Right lung (tissue), 10 donors: ENCODE data around the gene ZEB1. TPM values are rescaled to one million over a fixed set of nuclear protein-coding genes. Genes with fewer than 3 reads are reported as not detected.

ENCODE experiments used
- DNase-seq, 2 donors: peaks; one replicate each; pipeline ENCODE4 v3.0.0-alpha.2; 2013
- long read RNA-seq, 8 donors: transcript quantifications; one replicate each; lab custom pipeline, GENCODE V29; 2026
- polyA plus RNA-seq, 5 donors: library from polyadenylated mRNA; unstranded; fragments of 120-200 nt; gene quantifications; one replicate each; pipeline versions ENCODE4 v1.2.1 to v1.2.3, GENCODE V29; 2013; ENCODE audit warnings: inconsistent platforms in 1 of 5, low replicate concordance in 1 of 5; ENCODE audit not compliant: insufficient read length in 5 of 5, insufficient read depth in 1 of 5

ZEB1 gene
- 10 to 100 TPM; 21.8 to 39.5 (median 34.9) TPM for polyA plus RNA-seq
- long read RNA-seq, donor 1, full-length matches to known transcripts = 3 of 17 reads
- long read RNA-seq, donor 1, partial matches to known transcripts = 14 of 17 reads
- long read RNA-seq, donor 1, other reads (novel, unspliced or antisense) = 0 of 17 reads
- long read RNA-seq, donor 2, partial matches to known transcripts = 5 of 7 reads
- long read RNA-seq, donor 2, other reads (novel, unspliced or antisense) = 0 of 7 reads
- long read RNA-seq, donor 3, partial matches to known transcripts = 43 of 44 reads
- long read RNA-seq, donor 3, other reads (novel, unspliced or antisense) = 0 of 44 reads
- long read RNA-seq, donor 4, full-length matches to known transcripts = 2 of 2 reads
- long read RNA-seq, donor 4, partial matches to known transcripts = 0 of 2 reads
- long read RNA-seq, donor 4, other reads (novel, unspliced or antisense) = 0 of 2 reads
- long read RNA-seq, donor 5, partial matches to known transcripts = 9 of 12 reads
- long read RNA-seq, donor 5, other reads (novel, unspliced or antisense) = 0 of 12 reads
- long read RNA-seq, donor 6, full-length matches to known transcripts = 4 of 19 reads
- long read RNA-seq, donor 6, partial matches to known transcripts = 15 of 19 reads
- long read RNA-seq, donor 6, other reads (novel, unspliced or antisense) = 0 of 19 reads
- long read RNA-seq, donor 7, partial matches to known transcripts = 26 of 27 reads
- long read RNA-seq, donor 7, other reads (novel, unspliced or antisense) = 0 of 27 reads
- long read RNA-seq, donor 8, full-length matches to known transcripts = 2 of 2 reads
- long read RNA-seq, donor 8, partial matches to known transcripts = 0 of 2 reads
- long read RNA-seq, donor 8, other reads (novel, unspliced or antisense) = 0 of 2 reads

DNA sequence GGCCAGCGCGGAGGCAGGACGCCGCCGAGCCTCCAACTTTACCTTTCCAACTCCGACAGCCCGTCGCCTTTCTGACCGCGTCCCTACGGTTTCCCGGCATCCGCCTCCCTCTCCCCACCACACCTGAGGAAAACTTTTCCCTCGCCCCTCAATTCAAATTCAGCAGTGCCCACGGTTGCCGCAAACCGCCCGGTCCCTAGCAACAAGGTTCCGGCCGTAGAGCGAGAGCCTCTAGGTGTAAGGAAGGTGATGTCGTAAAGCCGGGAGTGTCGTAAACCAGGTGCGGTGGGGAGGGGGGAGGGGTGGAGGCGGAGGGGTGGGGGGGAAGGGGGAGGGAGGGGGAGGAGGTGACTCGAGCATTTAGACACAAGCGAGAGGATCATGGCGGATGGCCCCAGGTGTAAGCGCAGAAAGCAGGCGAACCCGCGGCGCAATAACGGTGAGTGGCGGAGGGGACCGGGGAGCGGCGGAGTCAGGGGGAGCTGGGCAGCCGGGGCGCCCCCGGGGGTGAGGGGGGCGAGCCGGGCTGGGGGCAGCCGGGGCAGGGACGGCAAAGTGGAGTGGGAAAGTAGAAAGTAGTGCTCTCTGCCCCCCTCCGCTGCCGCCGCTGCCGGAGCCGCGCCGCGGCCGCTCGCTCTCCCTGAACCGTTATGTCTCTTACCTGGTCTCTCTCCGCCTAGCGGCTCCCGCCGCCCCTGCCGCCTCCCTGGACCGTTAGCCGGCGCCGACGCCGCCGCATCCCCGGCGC is at the start of gene ZEB1:
Gene ZEB1 (plus strand): TSS at position 363 of the 748 bp plus-strand sequence. CDS start 19 bp downstream, at position 382.
- peak; percentile 68 to 78 for DNase-seq

- DNase-seq = no peak
These were observed 48.1 kb upstream of the ZEB1 start for GRCh38 chr10:31270954-31271353.

GRCh38 chr10:31272841-31273240 is 46.2 kb upstream of the ZEB1 start:
- DNase-seq = no peak

- DNase-seq = no peak
These were observed 45.2 kb upstream of the ZEB1 start for GRCh38 chr10:31273789-31274188.

GRCh38 chr10:31274310-31274709 is 44.7 kb upstream of the ZEB1 start:
- DNase-seq = no peak

DNA sequence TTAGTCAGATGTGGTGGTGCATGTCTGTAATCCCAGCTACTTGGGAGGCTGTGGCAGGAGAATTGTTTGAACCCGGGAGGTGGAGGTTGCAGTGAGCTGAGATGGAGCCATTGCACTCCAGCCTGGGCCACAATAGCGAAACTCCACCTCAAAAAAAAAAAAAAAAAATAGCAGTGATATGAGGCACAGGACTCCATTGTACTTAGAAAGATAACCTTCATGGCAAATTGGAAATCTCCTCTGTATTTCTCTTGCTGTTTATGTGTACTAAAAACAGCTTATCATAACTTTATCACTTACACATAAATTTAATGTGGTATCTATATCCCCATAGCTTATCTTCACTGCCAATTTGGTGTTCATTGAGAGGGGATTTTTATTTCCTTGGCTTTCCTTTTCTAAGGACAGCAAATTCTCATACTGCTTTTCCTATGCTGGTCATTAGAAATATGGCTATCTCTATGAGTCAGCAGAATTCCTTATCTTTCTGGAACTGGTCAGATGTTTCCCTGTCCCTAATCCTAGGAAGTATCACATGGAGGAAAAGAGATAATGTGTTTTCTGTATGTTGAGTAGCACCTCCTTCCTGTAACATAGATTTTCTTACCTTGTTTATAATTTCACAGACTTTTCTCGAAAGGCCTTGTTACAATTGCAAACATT is 40.6 kb upstream of the ZEB1 start:
- no peak for DNase-seq

DNA sequence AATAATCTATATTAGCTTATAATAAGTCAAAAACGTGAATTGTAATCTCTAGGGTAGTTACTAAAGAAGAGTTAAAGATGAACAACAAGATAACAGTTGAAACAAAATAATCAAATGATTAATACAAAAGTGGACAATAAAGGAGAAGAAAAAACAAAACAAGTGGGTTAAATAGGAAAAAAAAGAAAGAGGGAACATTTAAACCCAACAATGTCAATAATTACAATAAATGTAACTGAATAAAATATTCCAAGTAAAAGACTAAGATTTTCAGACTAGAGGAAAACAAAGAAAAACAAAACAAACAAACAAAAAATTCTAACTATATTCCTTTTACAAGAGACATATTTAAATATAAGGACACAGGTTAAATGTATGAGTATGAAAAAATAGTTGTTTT is 38.0 kb upstream of the ZEB1 start:
- no peak for DNase-seq

- DNase-seq = no peak
These were observed 31.0 kb upstream of the ZEB1 start for GRCh38 chr10:31288001-31288400.

DNA sequence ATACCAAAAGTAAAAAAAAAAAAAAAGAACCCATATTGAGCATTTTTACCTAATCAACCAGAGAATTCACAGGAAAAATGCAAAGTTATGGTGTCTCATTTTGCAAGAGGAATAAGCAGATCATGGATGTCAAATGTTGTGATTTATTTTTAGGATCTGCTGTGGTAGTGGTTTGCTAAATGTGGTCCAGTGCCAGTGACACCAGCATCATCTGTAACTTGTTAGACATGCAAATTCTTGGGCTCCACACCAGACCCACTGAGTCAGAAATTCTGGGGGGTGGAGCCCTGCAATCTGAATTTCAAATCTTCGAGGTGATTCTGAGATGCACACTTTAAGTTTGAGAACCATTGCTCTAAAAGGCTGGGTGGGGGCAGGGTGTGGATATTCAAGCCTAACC is 30.1 kb upstream of the ZEB1 start:
- DNase-seq = no peak

GRCh38 chr10:31290386-31290785 is 28.6 kb upstream of the ZEB1 start:
- no peak for DNase-seq

GRCh38 chr10:31291123-31291522 is 27.9 kb upstream of the ZEB1 start:
- no peak for DNase-seq

- DNase-seq = no peak
These were observed 24.5 kb upstream of the ZEB1 start for GRCh38 chr10:31294558-31294957.

DNA sequence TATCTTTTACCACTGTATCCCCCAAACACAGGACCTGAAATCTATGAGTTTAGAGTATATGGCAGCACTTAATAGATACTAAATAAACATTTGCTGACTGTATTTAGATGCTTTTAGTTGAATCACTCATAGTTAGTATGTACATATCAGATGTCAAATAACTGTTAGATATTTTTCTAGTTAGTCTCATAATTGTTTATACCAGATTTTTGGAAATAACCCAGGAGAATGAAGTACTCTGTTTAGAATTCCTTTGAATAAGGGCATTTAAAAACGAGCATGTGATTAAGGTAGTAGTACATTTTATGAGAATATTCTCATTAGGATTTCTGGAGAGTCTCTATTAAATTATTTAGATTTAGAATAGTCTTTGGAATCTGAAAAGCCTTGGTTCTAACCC is 22.3 kb upstream of the ZEB1 start:
- DNase-seq = no peak

DNA sequence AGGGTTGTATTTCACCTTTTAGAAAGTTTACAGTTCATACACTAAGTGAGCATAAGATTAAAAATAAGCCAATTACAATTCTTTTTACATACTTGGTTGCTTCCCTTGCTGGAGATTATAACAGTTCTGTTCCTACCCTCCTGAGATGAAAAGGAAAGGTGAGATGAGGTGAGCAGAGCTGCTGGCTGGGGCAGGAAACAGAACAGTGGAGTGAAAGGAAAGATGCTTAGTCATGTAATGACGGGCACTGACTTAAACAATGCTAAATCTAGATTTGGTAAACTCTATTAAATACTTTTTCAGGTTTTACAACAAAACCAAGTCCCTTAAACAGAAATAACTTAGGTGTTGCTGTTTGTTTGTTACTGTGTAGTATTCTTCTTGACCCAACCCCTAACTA is 19.9 kb upstream of the ZEB1 start:
- no peak for DNase-seq

DNA sequence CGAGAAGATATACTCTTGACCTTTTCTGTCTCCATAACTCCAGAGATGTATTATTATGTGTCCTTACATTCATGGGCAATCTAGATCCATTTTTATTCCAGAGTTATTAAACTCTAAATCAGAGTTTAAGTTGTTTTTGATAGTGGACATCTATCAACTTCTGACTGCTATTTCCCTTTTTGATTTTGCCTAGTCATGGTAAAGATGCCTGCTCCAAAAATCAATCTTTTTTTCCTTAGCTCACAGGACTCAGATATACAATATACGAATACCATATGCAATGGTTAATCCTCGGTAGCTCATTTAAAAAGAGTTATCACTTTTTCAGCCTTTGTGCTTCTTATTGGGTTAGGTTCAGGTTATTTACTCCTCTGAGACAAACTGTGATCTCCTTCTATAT is 15.8 kb upstream of the ZEB1 start:
- DNase-seq = no peak

GRCh38 chr10:31304291-31304970 is 14.6 kb upstream of the ZEB1 start:
- no peak for DNase-seq

DNA sequence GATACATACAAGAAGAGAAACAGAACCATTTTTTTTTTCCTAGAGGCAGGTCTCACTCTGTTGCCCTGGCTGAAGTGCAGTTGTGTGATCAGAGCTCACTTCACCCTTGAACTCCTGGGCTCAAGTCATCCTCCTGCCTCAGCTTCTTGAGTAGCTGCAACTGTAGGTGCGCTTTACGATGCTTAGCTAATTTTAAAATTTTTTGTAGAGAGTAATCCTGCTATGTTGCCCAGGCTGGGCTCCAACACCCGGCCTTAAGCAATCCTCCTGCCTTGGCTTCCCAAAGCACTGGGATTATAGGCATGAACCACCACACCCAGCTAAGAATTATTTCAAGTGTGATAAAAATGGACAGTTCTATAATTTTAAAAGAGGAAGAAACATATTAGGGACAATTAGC is 5.6 kb upstream of the ZEB1 start:
- no peak for DNase-seq

GRCh38 chr10:31314256-31315150 is 4.5 kb upstream of the ZEB1 start:
- no peak for DNase-seq

GRCh38 chr10:31315453-31315852 is 3.6 kb upstream of the ZEB1 start:
- DNase-seq = no peak

- DNase-seq = no peak
These were observed 1.8 kb upstream of the ZEB1 start for GRCh38 chr10:31317171-31317570.
